Loucy (cell line): Measurements from ENCODE around the gene NF1.

ENCODE experiments used
- CTCF ChIP-seq: fragments of 200-600 bp; sonication (generic); conservative IDR thresholded peaks from 2 replicates; pipeline ENCODE4 v1.5.1; 2014; ENCODE audit warnings: mild to moderate bottlenecking, antibody characterized with exemption, low read length
- EZH2phosphoT487 ChIP-seq: fragments of 200-600 bp; IDR thresholded peaks from 2 replicates; pipeline ENCODE4 v1.6.1; 2018; ENCODE audit warnings: antibody characterized with exemption, mild to moderate bottlenecking, moderate library complexity, borderline replicate concordance

GRCh38 chr17:31357091-31357490 is 262.3 kb downstream of the NF1 start:
- TF ChIP-seq CTCF (no peak), EZH2phosphoT487 (no peak)
